K562 (cell line): ENCODE results near the gene LENG8. TPM values are rescaled to one million over a fixed set of nuclear protein-coding genes. Genes with fewer than 3 reads are reported as not detected.

Experiments used
- BMI1 ChIP-seq: fragments of 150-350 bp; IDR thresholded peaks from 2 replicates; pipeline ENCODE4 v1.6.1; 2014; ENCODE audit warnings: low read length
- BRF1 ChIP-seq: IDR thresholded peaks from 3 replicates; pipeline ENCODE4 v1.6.1; 2011; ENCODE audit warnings: borderline replicate concordance, mild to moderate bottlenecking; ENCODE audit not compliant: insufficient read length; ENCODE audit errors: extremely low read depth
- CC2D1A ChIP-seq: fragments of 450-650 bp; IDR thresholded peaks from 2 replicates; pipeline ENCODE4 v1.6.1; 2017; ENCODE audit warnings: mild to moderate bottlenecking
- CHCHD3 ChIP-seq: fragments of 250-450 bp; sonication (Bioruptor Pico); IDR thresholded peaks from 2 replicates; pipeline ENCODE4 v2.1.2; 2022; ENCODE audit warnings: mild to moderate bottlenecking
- DLX4 ChIP-seq: fragments of 250-450 bp; sonication (Bioruptor Pico); IDR thresholded peaks from 2 replicates; pipeline ENCODE4 v1.6.1; 2021; ENCODE audit warnings: mild to moderate bottlenecking
- DMBX1 ChIP-seq: fragments of 250-450 bp; sonication (Bioruptor Pico); IDR thresholded peaks from 2 replicates; pipeline ENCODE4 v1.8.0; 2022; ENCODE audit warnings: inconsistent platforms, mild to moderate bottlenecking, moderate library complexity, borderline replicate concordance
- E2F5 ChIP-seq: sonication (generic); formaldehyde crosslinking; IDR thresholded peaks from 2 replicates; pipeline ENCODE4 v1.8.0; 2022; ENCODE audit warnings: mild to moderate bottlenecking, missing genetic modification reagents
- FOXJ2 ChIP-seq: fragments of 200-800 bp; sonication (Bioruptor generic); IDR thresholded peaks from 2 replicates; pipeline ENCODE4 v1.6.1; 2016; ENCODE audit warnings: missing genetic modification characterization, missing compliant biosample characterization
- FOXK1 ChIP-seq: sonication (generic); formaldehyde crosslinking; IDR thresholded peaks from 2 replicates; pipeline ENCODE4 v1.8.0; 2022; ENCODE audit warnings: missing genetic modification reagents, mild to moderate bottlenecking, borderline replicate concordance
- HNRNPK ChIP-seq: fragments of 200-400 bp; formaldehyde crosslinking; IDR thresholded peaks from one replicate; pipeline ENCODE4 v1.6.1; 2018; ENCODE audit warnings: mild to moderate bottlenecking, low read depth, low read length; ENCODE audit not compliant: poor library complexity, severe bottlenecking
- ILF3 ChIP-seq: fragments of 450-650 bp; IDR thresholded peaks from 2 replicates; pipeline ENCODE4 v1.6.1; 2018; ENCODE audit warnings: antibody characterized with exemption, mild to moderate bottlenecking, moderate library complexity, borderline replicate concordance
- KAT8 ChIP-seq: fragments of 450-650 bp; IDR thresholded peaks from 2 replicates; pipeline ENCODE4 v1.6.1; 2016; ENCODE audit warnings: low read depth, mild to moderate bottlenecking
- KHSRP ChIP-seq: fragments of 450-650 bp; IDR thresholded peaks from 2 replicates; pipeline ENCODE4 v1.6.1; 2017
- KLF16 ChIP-seq: IDR thresholded peaks from 2 replicates; pipeline ENCODE4 v1.6.1; 2016; ENCODE audit warnings: antibody characterized with exemption
- KLF6 ChIP-seq: fragments of 250-450 bp; sonication (Bioruptor Pico); IDR thresholded peaks from 2 replicates; pipeline ENCODE4 v1.4.0; 2020; ENCODE audit warnings: mild to moderate bottlenecking, moderate library complexity, borderline replicate concordance
- NFIC ChIP-seq: fragments of 450-650 bp; IDR thresholded peaks from 2 replicates; pipeline ENCODE4 v1.6.1; 2017; ENCODE audit warnings: mild to moderate bottlenecking, inconsistent platforms
- SMAD4 ChIP-seq: fragments of 250-450 bp; sonication (Bioruptor Pico); conservative IDR thresholded peaks from 2 replicates; pipeline ENCODE4 v1.8.0; 2021; ENCODE audit warnings: inconsistent platforms, mild to moderate bottlenecking, moderate library complexity
- SRSF3 ChIP-seq: fragments of 200-400 bp; formaldehyde crosslinking; IDR thresholded peaks from 2 replicates; pipeline ENCODE4 v1.6.1; 2016; ENCODE audit warnings: mild to moderate bottlenecking, low read length, moderate library complexity; ENCODE audit not compliant: insufficient read depth
- SRSF9 ChIP-seq: fragments of 200-400 bp; formaldehyde crosslinking; IDR thresholded peaks from 2 replicates; pipeline ENCODE4 v1.6.1; 2017; ENCODE audit warnings: low read depth, low read length, borderline replicate concordance
- TARDBP ChIP-seq: fragments of 450-650 bp; IDR thresholded peaks from 2 replicates; pipeline ENCODE4 v1.6.1; 2016
- ZNF134 ChIP-seq: fragments of 250-450 bp; sonication (Bioruptor Pico); conservative IDR thresholded peaks from 2 replicates; pipeline ENCODE4 v1.4.0; 2020
- ZNF143 ChIP-seq: sonication (generic); formaldehyde crosslinking; IDR thresholded peaks from 2 replicates; pipeline ENCODE4 v1.9.0; 2022; ENCODE audit warnings: mild to moderate bottlenecking, missing genetic modification reagents
- ZNF217 ChIP-seq: sonication (generic); formaldehyde crosslinking; IDR thresholded peaks from 2 replicates; pipeline ENCODE4 v1.8.0; 2022; ENCODE audit warnings: mild to moderate bottlenecking, missing genetic modification reagents
- ZNF253 ChIP-seq: fragments of 250-450 bp; sonication (Bioruptor Pico); conservative IDR thresholded peaks from 2 replicates; pipeline ENCODE4 v1.6.1; 2021; ENCODE audit warnings: mild to moderate bottlenecking
- ZNF274 ChIP-seq: IDR thresholded peaks from 2 replicates; pipeline ENCODE4 v1.6.1; 2011; ENCODE audit warnings: low read depth, mild to moderate bottlenecking, low read length, moderate library complexity, borderline replicate concordance
- ZNF384 ChIP-seq: IDR thresholded peaks from 2 replicates; pipeline ENCODE4 v1.6.1; 2012; ENCODE audit warnings: low read depth, low read length, improper control_type of control experiment
- ZNF57 ChIP-seq: fragments of 450-650 bp; formaldehyde crosslinking; IDR thresholded peaks from 2 replicates; pipeline ENCODE4 v1.4.0; 2020; ENCODE audit warnings: mild to moderate bottlenecking, moderate library complexity
- ZNF740 ChIP-seq, 3 experiments: fragments of 200-800 bp in 1 of 3; sonication (Bioruptor generic) in 1 of 3; sonication (generic) in 1 of 3; formaldehyde crosslinking in 1 of 3; IDR thresholded peaks; 2 replicates each; pipeline versions ENCODE4 v1.6.1 to v1.8.0; 2016 to 2022; ENCODE audit warnings: mild to moderate bottlenecking in 2 of 3, missing compliant biosample characterization in 2 of 3, missing genetic modification characterization in 2 of 3, missing genetic modification reagents in 1 of 3
- ZNF75A ChIP-seq: fragments of 450-650 bp; formaldehyde crosslinking; IDR thresholded peaks from 2 replicates; pipeline ENCODE4 v1.4.0; 2020; ENCODE audit warnings: mild to moderate bottlenecking
- polyA plus RNA-seq, 8 experiments: library from polyadenylated mRNA; depleted of rRNA in 4 of 8; stranded (reverse) in 5 of 8; unstranded in 3 of 8; fragments of >200 nt; fragmentation: Nextera tagmentation in 2 of 8; fragmentation: Illumina TruSeq in 1 of 8; extraction: Ambion mirVana in 2 of 8; extraction: Trizol in 1 of 8; gene quantifications; 2 replicates each; pipeline versions ENCODE4 v1.2.1 to v1.2.3, GENCODE V29; 2011 to 2014; ENCODE audit warnings: inconsistent platforms in 1 of 8, missing spikeins in 1 of 8
- total RNA-seq, 7 experiments: library from RNA; depleted of rRNA in 6 of 7; stranded (reverse); fragments of >200 nt in 6 of 7; fragmentation: Illumina TruSeq in 2 of 7; extraction: Trizol in 2 of 7; gene quantifications; 2 replicates each; pipeline versions ENCODE4 v1.2.1 to v1.2.3, GENCODE V29; 2011 to 2021; ENCODE audit warnings: low replicate concordance in 1 of 7

Gene LENG8
- total and polyA plus RNA-seq, 9 of the 15 experiments (the other 6 are each of a cell fraction or from before 2014, with no cell fraction given): 0.74 to 146 (median 28.1) TPM

- TF ChIP-seq TARDBP (peak; percentile 60; the same call in 1 of the 2 replicates), FOXJ2 (tag) (no peak), ZNF217 (CRISPR knock-in tag) (no peak), DMBX1 (CRISPR knock-in tag) (no peak), ZNF253 (CRISPR knock-in tag) (no peak), BRF1 (no peak), SMAD4 (peak; percentile 86), FOXK1 (peak; percentile 27; the same call in 1 of the 2 replicates), SRSF3 (no peak), KLF16 (peak; percentile 92), ZNF274 (no peak), BMI1 (no peak), ZNF134 (no peak), ZNF384 (peak; percentile 84), SRSF9 (no peak), CHCHD3 (no peak), ILF3 (no peak), ZNF57 (CRISPR knock-in tag) (peak; percentile 32; the same call in 1 of the 2 replicates), HNRNPK (no peak), CC2D1A (no peak), KHSRP (peak; percentile 76), ZNF75A (CRISPR knock-in tag) (no peak), NFIC (peak; percentile 78), DLX4 (CRISPR knock-in tag) (no peak), KLF6 (CRISPR knock-in tag) (peak; percentile 84; the same call in 1 of the 2 replicates), ZNF740 (CRISPR knock-in tag; IDR thresholded peaks at IDR 0.05) (no peak; the same call in 1 of the 2 replicates), ZNF740 (tag; IDR thresholded peaks at IDR 0.05) (no peak), KAT8 (no peak), ZNF143 (CRISPR knock-in tag) (no peak), E2F5 (CRISPR knock-in tag) (0 out of 2 replicates have a peak, but pooled peaks have one; percentile 33)
Measured at GRCh38 chr19:54448774-54449700, at the start of gene LENG8 (continued).
